Osteoblast (primary cell): ENCODE results near the gene TAF5L. TPM values are rescaled to one million over a fixed set of nuclear protein-coding genes. Genes with fewer than 3 reads are reported as not detected.

ENCODE experiments used
- DNase-seq: peaks from one replicate; pipeline ENCODE4 v3.0.0; 2011; ENCODE audit warnings: low spot score, mixed read lengths; ENCODE audit not compliant: insufficient read length; ENCODE audit errors: missing footprints
- H2AFZ ChIP-seq: 2 replicates; pipeline ENCODE4 v1.6.0; 2011; ENCODE audit warnings: mild to moderate bottlenecking, low read length
- H3K27ac ChIP-seq: 2 replicates; pipeline ENCODE4 v1.5.1; 2011; ENCODE audit warnings: mild to moderate bottlenecking, low read depth, low read length, moderate library complexity
- H3K27me3 ChIP-seq: 2 replicates; pipeline ENCODE4 v1.6.0; 2012; ENCODE audit warnings: mild to moderate bottlenecking, control low read depth, inconsistent platforms, low read length, moderate library complexity; ENCODE audit not compliant: insufficient read depth
- H3K36me3 ChIP-seq: 2 replicates; pipeline ENCODE4 v1.5.1; 2011; ENCODE audit warnings: mild to moderate bottlenecking, low read length, control low read depth, moderate library complexity; ENCODE audit not compliant: insufficient read depth
- H3K4me1 ChIP-seq: 2 replicates; pipeline ENCODE4 v1.5.1; 2011; ENCODE audit warnings: mild to moderate bottlenecking, low read length, control low read depth, moderate library complexity; ENCODE audit not compliant: insufficient read depth
- H3K4me2 ChIP-seq: 2 replicates; pipeline ENCODE4 v1.6.0; 2011; ENCODE audit warnings: mild to moderate bottlenecking, low read length; ENCODE audit not compliant: insufficient read depth
- H3K4me3 ChIP-seq: fragments of 200-600 bp; sonication (generic); 3 replicates; pipeline ENCODE4 v1.5.1; 2012; ENCODE audit warnings: mild to moderate bottlenecking, low read length, inconsistent platforms; ENCODE audit not compliant: insufficient read depth
- H3K79me2 ChIP-seq: 2 replicates; pipeline ENCODE4 v1.6.0; 2012; ENCODE audit warnings: mild to moderate bottlenecking, low read length, control low read depth, inconsistent platforms; ENCODE audit not compliant: insufficient read depth
- H3K9me3 ChIP-seq: 2 replicates; pipeline ENCODE4 v1.5.1; 2011; ENCODE audit warnings: low read depth, low read length, control low read depth
- H4K20me1 ChIP-seq: 2 replicates; pipeline ENCODE4 v1.6.0; 2012; ENCODE audit warnings: mild to moderate bottlenecking, low read length, control low read depth; ENCODE audit not compliant: insufficient read depth
- total RNA-seq: library from RNA; depleted of rRNA; stranded (reverse); fragments of >200 nt; gene quantifications from 2 replicates; pipeline ENCODE4 v1.2.3, GENCODE V29; 2012
- TF ChIP-seq, protein P1 (sequence below): IDR thresholded peaks from 2 replicates; pipeline ENCODE4 v1.5.1; 2011; ENCODE audit warnings: mild to moderate bottlenecking, low read depth, low read length, moderate library complexity; ENCODE audit errors: extremely low read depth

TAF5L gene
- total RNA-seq, 1 donor, result 13.4 TPM

DNA sequence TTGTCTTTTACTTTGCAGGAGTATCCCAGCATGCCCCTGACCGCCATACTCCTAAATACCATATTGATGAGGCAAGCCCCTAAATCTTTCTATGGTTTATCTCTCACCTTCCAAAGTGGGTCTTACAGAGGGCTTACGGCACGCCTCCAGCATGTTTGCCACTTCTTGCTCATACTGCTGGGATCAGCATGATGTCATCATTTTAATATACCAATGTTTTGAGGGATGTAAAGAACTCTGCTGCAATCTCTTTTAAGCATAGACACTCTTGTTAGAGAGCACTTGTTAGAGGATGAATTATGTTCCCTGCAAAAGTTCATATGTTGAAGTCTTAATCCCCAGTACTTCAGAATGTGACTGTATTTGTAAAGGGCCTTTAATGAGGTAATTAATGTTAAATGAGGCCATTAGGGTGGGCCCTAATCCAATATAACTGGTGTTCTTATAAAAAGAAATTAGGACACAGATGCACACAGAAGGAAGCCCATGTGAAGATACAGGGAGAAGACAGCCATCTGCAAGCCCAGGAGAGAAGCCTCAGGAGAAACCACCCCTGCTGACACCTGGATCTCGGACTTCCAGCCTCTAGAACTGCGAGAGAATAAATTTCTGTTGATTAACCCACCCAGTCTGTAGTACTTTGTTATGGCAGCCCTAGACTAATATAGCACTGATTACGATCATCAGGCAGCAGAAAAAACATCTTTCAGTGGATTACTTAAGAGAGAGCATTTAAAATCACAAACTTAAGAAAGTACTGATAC is 51.1 kb downstream of the TAF5L start:
- Histone ChIP-seq H3K9me3 (no peaks in the 10 kb centered on the region), H3K27me3 (peaks cover 3% of the 10 kb centered on the region), H3K4me2 (no peak overlapping the region), H4K20me1 (no peaks in the 10 kb centered on the region), H3K27ac (no peak overlapping the region), H3K36me3 (no peaks in the 10 kb centered on the region), H3K4me3 (no peak overlapping the region), H3K79me2 (no peaks in the 10 kb centered on the region), H3K4me1 (peaks cover 9% of the 10 kb centered on the region), H2AFZ (no peak overlapping the region)
- TF ChIP-seq, protein P1, sequence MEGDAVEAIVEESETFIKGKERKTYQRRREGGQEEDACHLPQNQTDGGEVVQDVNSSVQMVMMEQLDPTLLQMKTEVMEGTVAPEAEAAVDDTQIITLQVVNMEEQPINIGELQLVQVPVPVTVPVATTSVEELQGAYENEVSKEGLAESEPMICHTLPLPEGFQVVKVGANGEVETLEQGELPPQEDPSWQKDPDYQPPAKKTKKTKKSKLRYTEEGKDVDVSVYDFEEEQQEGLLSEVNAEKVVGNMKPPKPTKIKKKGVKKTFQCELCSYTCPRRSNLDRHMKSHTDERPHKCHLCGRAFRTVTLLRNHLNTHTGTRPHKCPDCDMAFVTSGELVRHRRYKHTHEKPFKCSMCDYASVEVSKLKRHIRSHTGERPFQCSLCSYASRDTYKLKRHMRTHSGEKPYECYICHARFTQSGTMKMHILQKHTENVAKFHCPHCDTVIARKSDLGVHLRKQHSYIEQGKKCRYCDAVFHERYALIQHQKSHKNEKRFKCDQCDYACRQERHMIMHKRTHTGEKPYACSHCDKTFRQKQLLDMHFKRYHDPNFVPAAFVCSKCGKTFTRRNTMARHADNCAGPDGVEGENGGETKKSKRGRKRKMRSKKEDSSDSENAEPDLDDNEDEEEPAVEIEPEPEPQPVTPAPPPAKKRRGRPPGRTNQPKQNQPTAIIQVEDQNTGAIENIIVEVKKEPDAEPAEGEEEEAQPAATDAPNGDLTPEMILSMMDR, result no peak
- DNase-seq, result no peak

DNA sequence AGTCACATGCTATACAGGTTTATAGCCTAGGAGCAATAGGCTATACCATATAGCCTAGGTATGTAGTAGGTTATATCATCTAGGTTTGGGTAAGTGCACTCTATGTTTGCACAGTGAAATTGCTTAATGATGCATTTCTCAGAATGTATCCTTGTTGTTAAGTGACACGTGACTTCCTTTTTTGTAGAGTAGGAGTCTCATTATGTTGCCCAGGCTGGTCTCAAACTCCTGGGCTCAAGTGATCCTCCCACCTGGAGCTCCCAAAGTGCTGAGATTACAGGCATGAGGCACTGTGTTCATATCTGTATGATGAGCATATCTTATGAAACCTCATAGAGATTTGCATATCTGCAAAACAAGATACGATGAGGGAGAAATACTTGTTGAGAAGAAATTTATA is 53.6 kb downstream of the TAF5L start:
- Histone ChIP-seq H3K4me3 (no peak overlapping the region), H3K36me3 (no peaks in the 10 kb centered on the region), H2AFZ (no peak overlapping the region), H3K9me3 (no peaks in the 10 kb centered on the region), H3K4me1 (no peaks in the 10 kb centered on the region), H3K27ac (no peak overlapping the region), H3K27me3 (peaks cover 3% of the 10 kb centered on the region), H4K20me1 (no peaks in the 10 kb centered on the region), H3K79me2 (no peaks in the 10 kb centered on the region), H3K4me2 (no peak overlapping the region)
- DNase-seq, result no peak
- TF ChIP-seq, protein P1, result no peak

DNA sequence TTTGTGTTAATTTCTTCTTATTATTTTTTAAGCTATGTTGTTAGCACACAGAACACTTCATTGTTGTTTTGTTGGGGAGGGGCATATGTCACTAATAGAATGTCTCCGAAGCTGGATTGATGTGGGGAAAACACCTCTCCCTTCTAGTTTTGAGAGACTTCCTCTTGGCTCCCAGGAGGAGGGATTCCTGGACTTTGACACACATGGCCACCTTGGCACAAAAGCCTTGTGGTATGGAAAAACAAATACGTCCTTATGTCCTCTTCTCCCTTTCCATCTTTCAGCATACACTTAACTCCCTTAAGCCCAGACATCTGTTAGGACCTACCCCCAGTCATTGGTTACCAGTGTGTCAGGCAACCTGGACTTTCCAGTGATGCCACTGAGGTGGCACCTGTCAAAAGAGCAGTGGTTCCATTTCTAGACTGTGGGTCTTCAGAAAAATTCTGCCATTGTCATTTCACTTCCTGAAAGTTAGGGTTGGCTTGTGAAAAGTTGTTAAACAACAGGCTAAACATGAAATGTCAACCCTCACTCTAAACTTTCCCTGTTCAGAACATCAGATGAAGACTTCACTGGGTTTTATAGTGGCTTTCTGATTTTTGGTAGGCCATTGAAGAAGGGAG is 54.9 kb downstream of the TAF5L start:
- H3K4me2 ChIP-seq, result no peak overlapping the region
- no peak for DNase-seq
- H3K27ac ChIP-seq, result no peak overlapping the region
- H3K4me1 ChIP-seq, result no peaks in the 10 kb centered on the region
- H3K27me3 ChIP-seq, result peaks cover 3% of the 10 kb centered on the region
- no peak overlapping the region for H3K4me3 ChIP-seq
- no peaks in the 10 kb centered on the region for H3K36me3 ChIP-seq
- H3K9me3 ChIP-seq, result no peaks in the 10 kb centered on the region
- TF ChIP-seq, protein P1, result no peak
- H2AFZ ChIP-seq, result no peak overlapping the region
- no peaks in the 10 kb centered on the region for H3K79me2 ChIP-seq
- no peaks in the 10 kb centered on the region for H4K20me1 ChIP-seq

DNA sequence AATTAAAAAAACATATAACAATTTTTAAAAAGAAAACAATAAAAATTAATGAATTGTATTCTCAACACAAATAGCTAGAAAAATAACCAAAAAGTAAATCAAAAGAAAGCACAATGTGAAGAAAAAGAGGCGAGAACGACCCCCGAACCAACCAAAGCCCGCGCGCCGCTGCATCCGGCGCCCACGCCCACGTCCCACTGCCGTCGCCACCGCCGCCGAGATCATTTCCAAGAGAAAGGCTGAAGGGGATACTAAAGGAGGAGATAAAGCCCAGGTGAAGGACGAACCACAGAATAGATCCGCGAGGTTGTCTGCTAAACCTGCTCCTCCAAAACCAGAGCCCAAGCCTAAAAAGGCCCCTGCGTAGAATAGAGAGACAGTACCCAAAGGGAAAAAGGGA is 55.6 kb downstream of the TAF5L start:
- Histone ChIP-seq H3K27ac (no peak overlapping the region), H3K36me3 (no peaks in the 10 kb centered on the region), H3K79me2 (no peaks in the 10 kb centered on the region), H3K4me1 (no peaks in the 10 kb centered on the region), H3K4me2 (no peak overlapping the region), H3K4me3 (no peak overlapping the region), H3K27me3 (peaks cover 3% of the 10 kb centered on the region), H3K9me3 (no peaks in the 10 kb centered on the region), H4K20me1 (no peaks in the 10 kb centered on the region), H2AFZ (no peak overlapping the region)
- no peak for DNase-seq
- TF ChIP-seq, protein P1, result no peak
